HL-60 (cell line): Measurements from ENCODE around the gene PRELID2.

Experiments
- DNase-seq, 2 experiments: peaks; one replicate each; pipeline ENCODE4 v3.0.0-alpha.2; 2010 to 2020; ENCODE audit warnings: low read depth in 1 of 2, low spot score in 1 of 2
- H3K27ac ChIP-seq: fragments of 250-450 bp; sonication (Bioruptor Pico); replicated peaks from 2 replicates; pipeline ENCODE4 v1.5.1; 2020; ENCODE audit warnings: mild to moderate bottlenecking, moderate library complexity
- H3K27me3 ChIP-seq: fragments of 250-450 bp; sonication (Bioruptor Pico); 2 replicates; pipeline ENCODE4 v1.5.1; 2021; ENCODE audit warnings: mild to moderate bottlenecking, moderate library complexity; ENCODE audit not compliant: insufficient read depth, poor library complexity, severe bottlenecking
- H3K4me3 ChIP-seq: replicated peaks from 2 replicates; pipeline ENCODE4 v1.5.1; 2011; ENCODE audit warnings: mild to moderate bottlenecking, control low read depth, low read length; ENCODE audit not compliant: insufficient read depth
- CTCF ChIP-seq: IDR thresholded peaks from one replicate; pipeline ENCODE4 v1.5.1; 2011; ENCODE audit warnings: low read length, control low read depth, inconsistent platforms; ENCODE audit not compliant: insufficient read depth
- GABPA ChIP-seq: IDR thresholded peaks from 2 replicates; pipeline ENCODE4 v1.6.1; 2012; ENCODE audit warnings: low read depth
- POLR2AphosphoS5 ChIP-seq: IDR thresholded peaks from 2 replicates; pipeline ENCODE4 v1.6.1; 2012; ENCODE audit warnings: low read depth
- REST ChIP-seq: IDR thresholded peaks from 2 replicates; pipeline ENCODE4 v1.6.1; 2012; ENCODE audit warnings: low read depth; ENCODE audit not compliant: insufficient replicate concordance
- SPI1 ChIP-seq: IDR thresholded peaks from 2 replicates; pipeline ENCODE4 v1.6.1; 2012; ENCODE audit warnings: low read depth, mild to moderate bottlenecking, borderline replicate concordance

The PRELID2 gene

GRCh38 chr5:145797336-145797735, 37.8 kb downstream of the PRELID2 start:
- DNase-seq = no peak
- Histone ChIP-seq H3K4me3 (no peak overlapping the region), H3K27ac (no peak overlapping the region), H3K27me3 (no peaks in the 10 kb centered on the region)
- TF ChIP-seq SPI1 (no peak), REST (no peak), CTCF (no peak), POLR2AphosphoS5 (no peak), GABPA (no peak)

GRCh38 chr5:145796318-145796717, 38.8 kb downstream of the PRELID2 start:
- no peak for DNase-seq
- H3K27ac ChIP-seq = no peak overlapping the region
- no peaks in the 10 kb centered on the region for H3K27me3 ChIP-seq
- no peak overlapping the region for H3K4me3 ChIP-seq
- TF ChIP-seq CTCF (no peak), REST (no peak), SPI1 (no peak), POLR2AphosphoS5 (no peak), GABPA (no peak)

- Histone ChIP-seq H3K27ac (no peak overlapping the region), H3K4me3 (no peak overlapping the region), H3K27me3 (peaks cover 2% of the 10 kb centered on the region)
- no peak for DNase-seq
- TF ChIP-seq POLR2AphosphoS5 = no peak
- peak; percentile 77 for TF ChIP-seq REST
Measured at GRCh38 chr5:145793574-145793973, 41.6 kb downstream of the PRELID2 start.

GRCh38 chr5:145792840-145793239, 42.3 kb downstream of the PRELID2 start:
- Histone ChIP-seq H3K27ac (no peak overlapping the region), H3K27me3 (peaks cover 2% of the 10 kb centered on the region), H3K4me3 (no peak overlapping the region)
- DNase-seq = no peak
- no peak for TF ChIP-seq REST
- TF ChIP-seq GABPA = no peak
- no peak for TF ChIP-seq CTCF
- TF ChIP-seq POLR2AphosphoS5 = no peak
- TF ChIP-seq SPI1 = no peak
